Astrocyte of the cerebellum (primary cell): Measurements from ENCODE around the gene PRKX.
A peak's percentile ranks its signal among the peaks of the same experiment; 100 is the strongest.
"Not testable (repeated sequence)": the region's sequence is repeated elsewhere in the genome, so short reads cannot be mapped to it uniquely, and the experiment has no call there.

Source experiments
- DNase-seq: peaks from one replicate; pipeline ENCODE4 v3.0.0-alpha.2; 2011; ENCODE audit warnings: low read depth
- H3K4me3 ChIP-seq: 2 replicates; pipeline ENCODE4 v1.5.1; 2011; ENCODE audit warnings: mild to moderate bottlenecking, low read depth, low read length, moderate library complexity
- CTCF ChIP-seq: IDR thresholded peaks from 2 replicates; pipeline ENCODE4 v1.5.1; 2012; ENCODE audit warnings: low read length, low read depth, moderate library complexity, mild to moderate bottlenecking; ENCODE audit errors: missing control alignments
- in situ Hi-C: cut with HindIII; loops from 2 replicates; pipeline ENCODE4 v1.10.0; 2017; ENCODE audit warnings: low sequenced_read_pairs

PRKX gene

GRCh38 chrX:3638280-3638873 is 75.1 kb downstream of the PRKX start:
- H3K4me3 ChIP-seq, result no peak overlapping the region
- in situ Hi-C loops, result no loop called here
- peak; percentile 31 for DNase-seq
- peak; percentile 66 for TF ChIP-seq CTCF

- TF ChIP-seq CTCF, result no peak
- H3K4me3 ChIP-seq, result no peak overlapping the region
- in situ Hi-C loops, result no loop called here
- DNase-seq, result no peak
Measured at GRCh38 chrX:3636803-3637202, 76.6 kb downstream of the PRKX start.

GRCh38 chrX:3631196-3631595 is 82.3 kb downstream of the PRKX start:
- TF ChIP-seq CTCF, result no peak
- in situ Hi-C loops, result no loop called here
- no peak for DNase-seq
- H3K4me3 ChIP-seq, result no peak overlapping the region

GRCh38 chrX:3627594-3627993 is 85.9 kb downstream of the PRKX start:
- TF ChIP-seq CTCF, result no peak
- H3K4me3 ChIP-seq, result no peak overlapping the region
- DNase-seq, result no peak
- in situ Hi-C loops, result no loop called here

DNA sequence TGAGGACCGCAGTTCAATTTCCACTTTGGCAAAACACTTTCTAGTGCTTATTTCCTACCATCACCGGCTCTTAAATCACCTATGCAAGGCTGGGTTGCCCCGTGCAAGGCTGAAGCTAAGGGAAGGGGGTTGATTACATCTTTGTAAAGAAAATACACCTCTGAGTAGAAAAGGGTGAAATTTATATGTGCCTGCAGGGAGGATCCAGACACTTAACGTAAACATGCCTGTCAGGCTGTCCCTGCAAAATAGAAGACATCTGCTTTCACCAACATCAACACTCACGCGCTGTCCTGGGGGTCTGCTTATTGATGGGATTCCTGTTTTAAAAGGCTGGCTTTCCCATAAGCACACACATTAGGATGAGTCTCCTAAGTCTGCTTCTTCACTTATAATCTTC is 92.0 kb downstream of the PRKX start:
- TF ChIP-seq CTCF, result no peak
- in situ Hi-C loops, result no loop called here
- no peak overlapping the region for H3K4me3 ChIP-seq
- DNase-seq, result no peak

- in situ Hi-C loops, result not testable (repeated sequence)
Measured at GRCh38 chrX:3611744-3612143, 101.7 kb downstream of the PRKX start.

GRCh38 chrX:3609810-3610209 is 103.6 kb downstream of the PRKX start:
- in situ Hi-C loops, result no loop called here
- DNase-seq, result peak; percentile 4
- TF ChIP-seq CTCF, result no peak
- no peak overlapping the region for H3K4me3 ChIP-seq

More at GRCh38 chrX:3611744-3612143, 101.7 kb downstream of the PRKX start:
- not testable (repeated sequence) for H3K4me3 ChIP-seq, DNase-seq
